ENCODE measurements around the gene METAP1D. TPM values are rescaled to one million over a fixed set of nuclear protein-coding genes. Genes with fewer than 3 reads are reported as not detected.
"Not testable (repeated sequence)": the region's sequence is repeated elsewhere in the genome, so short reads cannot be mapped to it uniquely, and the experiment has no call there.

Gene METAP1D
- total RNA-seq, 1 donor from 2014 or later, result 8.2 TPM

- Mint-ChIP-seq H3K4me1 (no peaks in the 10 kb centered on the region), H3K4me3 (no peak overlapping the region), H3K27me3 (ENCODE audit: insufficient read depth, low read depth) (no peaks in the 10 kb centered on the region), H3K36me3 (peaks cover 31% of the 10 kb centered on the region), H3K9me3 (no peaks in the 10 kb centered on the region), H3K27ac (no peak overlapping the region)
- Histone ChIP-seq H3K27ac (no peak overlapping the region), H3K4me1 (peaks cover 8% of the 10 kb centered on the region), H3K4me3 (no peak overlapping the region), H3F3A (ENCODE audit: low read depth) (no peaks in the 10 kb centered on the region), H3K79me2 (ENCODE audit: low read depth) (no peaks in the 10 kb centered on the region), H4K20me1 (ENCODE audit: low read depth) (no peaks in the 10 kb centered on the region), H3K27me3 (no peaks in the 10 kb centered on the region), H3K36me3 (peaks cover 1% of the 10 kb centered on the region), H3K9me3 (ENCODE audit: low read depth) (no peaks in the 10 kb centered on the region), H2AFZ (replicated peaks) (no peak overlapping the region), H3K4me2 (no peak overlapping the region), H3K9ac (no peak overlapping the region)
- TF ChIP-seq EZH2 (IDR thresholded peaks at IDR 0.05), result no peak
- no peak for TF ChIP-seq EZH2phosphoT487 (IDR thresholded peaks at IDR 0.05)
- no peak for TF ChIP-seq CTCF (IDR thresholded peaks at IDR 0.05)
- no peak for DNase-seq (ENCODE audit: low spot score)
These were observed 27.3 kb upstream of the METAP1D start for GRCh38 chr2:171972329-171972982.

GRCh38 chr2:171979103-171979502, 20.6 kb upstream of the METAP1D start:
- Mint-ChIP-seq H3K9me3 (no peaks in the 10 kb centered on the region), H3K27ac (no peak overlapping the region), H3K4me1 (no peaks in the 10 kb centered on the region), H3K36me3 (peaks cover 44% of the 10 kb centered on the region), H3K4me3 (no peak overlapping the region), H3K27me3 (ENCODE audit: insufficient read depth, low read depth) (no peaks in the 10 kb centered on the region)
- Histone ChIP-seq H3F3A (ENCODE audit: low read depth) (no peaks in the 10 kb centered on the region), H3K9me3 (ENCODE audit: low read depth) (no peaks in the 10 kb centered on the region), H3K36me3 (no peaks in the 10 kb centered on the region), H3K4me1 (no peaks in the 10 kb centered on the region), H3K79me2 (ENCODE audit: low read depth) (no peaks in the 10 kb centered on the region), H3K27ac (no peak overlapping the region), H4K20me1 (ENCODE audit: low read depth) (no peaks in the 10 kb centered on the region), H2AFZ (replicated peaks) (no peak overlapping the region), H3K4me2 (no peak overlapping the region), H3K4me3 (no peak overlapping the region), H3K9ac (no peak overlapping the region), H3K27me3 (no peaks in the 10 kb centered on the region)
- TF ChIP-seq EZH2 (IDR thresholded peaks at IDR 0.05) (no peak), CTCF (IDR thresholded peaks at IDR 0.05) (no peak), EZH2phosphoT487 (IDR thresholded peaks at IDR 0.05) (no peak)
- DNase-seq (ENCODE audit: low spot score), result no peak

GRCh38 chr2:171983924-171984323, 15.8 kb upstream of the METAP1D start:
- not testable (repeated sequence) for H3K36me3 ChIP-seq; H3K27me3 Mint-ChIP-seq (ENCODE audit: insufficient read depth, low read depth); H3K4me1 ChIP-seq; H3K4me2 ChIP-seq; H3K4me1 Mint-ChIP-seq; H3K9me3 Mint-ChIP-seq; H3K4me3 Mint-ChIP-seq; H4K20me1 ChIP-seq (ENCODE audit: low read depth); H3K4me3 ChIP-seq; H3K27me3 ChIP-seq; H3F3A ChIP-seq (ENCODE audit: low read depth); H3K79me2 ChIP-seq (ENCODE audit: low read depth); H2AFZ ChIP-seq (replicated peaks); H3K27ac ChIP-seq; H3K27ac Mint-ChIP-seq; DNase-seq (ENCODE audit: low spot score); H3K9me3 ChIP-seq (ENCODE audit: low read depth); H3K9ac ChIP-seq
- H3K36me3 Mint-ChIP-seq, result peaks cover 19% of the 10 kb centered on the region

- H3K9ac ChIP-seq, result no peak overlapping the region
- Mint-ChIP-seq H3K27me3 (ENCODE audit: insufficient read depth, low read depth) (no peaks in the 10 kb centered on the region), H3K9me3 (no peaks in the 10 kb centered on the region), H3K4me1 (no peaks in the 10 kb centered on the region), H3K27ac (no peak overlapping the region), H3K4me3 (no peak overlapping the region), H3K36me3 (peaks cover 15% of the 10 kb centered on the region)
- H3K36me3 ChIP-seq, result no peaks in the 10 kb centered on the region
- H3K27me3 ChIP-seq, result no peaks in the 10 kb centered on the region
- no peaks in the 10 kb centered on the region for H4K20me1 ChIP-seq (ENCODE audit: low read depth)
- H3K79me2 ChIP-seq (ENCODE audit: low read depth), result no peaks in the 10 kb centered on the region
- TF ChIP-seq CTCF (IDR thresholded peaks at IDR 0.05), result no peak
- no peak for TF ChIP-seq EZH2 (IDR thresholded peaks at IDR 0.05)
- no peak for TF ChIP-seq EZH2phosphoT487 (IDR thresholded peaks at IDR 0.05)
- H3K4me3 ChIP-seq, result no peak overlapping the region
- H3K4me1 ChIP-seq, result no peaks in the 10 kb centered on the region
- H3K27ac ChIP-seq, result no peak overlapping the region
- no peak overlapping the region for H2AFZ ChIP-seq (replicated peaks)
- H3F3A ChIP-seq (ENCODE audit: low read depth), result peaks cover 9% of the 10 kb centered on the region
- no peaks in the 10 kb centered on the region for H3K9me3 ChIP-seq (ENCODE audit: low read depth)
- no peak overlapping the region for H3K4me2 ChIP-seq
- no peak for DNase-seq (ENCODE audit: low spot score)
These were observed 14.7 kb upstream of the METAP1D start for GRCh38 chr2:171985076-171985475.

Data from neural progenitor cell (in vitro differentiated cells).